GM20000 (cell line): ENCODE data around the gene TMUB1.

Source experiments
- DNase-seq: peaks from one replicate; pipeline ENCODE4 v3.0.0; 2012; ENCODE audit warnings: low spot score
- TF ChIP-seq, protein P1 (sequence below): IDR thresholded peaks from 2 replicates; pipeline ENCODE4 v1.5.1; 2012; ENCODE audit warnings: mild to moderate bottlenecking, control low read depth; ENCODE audit errors: extremely low read depth, missing control alignments

Gene TMUB1

DNA sequence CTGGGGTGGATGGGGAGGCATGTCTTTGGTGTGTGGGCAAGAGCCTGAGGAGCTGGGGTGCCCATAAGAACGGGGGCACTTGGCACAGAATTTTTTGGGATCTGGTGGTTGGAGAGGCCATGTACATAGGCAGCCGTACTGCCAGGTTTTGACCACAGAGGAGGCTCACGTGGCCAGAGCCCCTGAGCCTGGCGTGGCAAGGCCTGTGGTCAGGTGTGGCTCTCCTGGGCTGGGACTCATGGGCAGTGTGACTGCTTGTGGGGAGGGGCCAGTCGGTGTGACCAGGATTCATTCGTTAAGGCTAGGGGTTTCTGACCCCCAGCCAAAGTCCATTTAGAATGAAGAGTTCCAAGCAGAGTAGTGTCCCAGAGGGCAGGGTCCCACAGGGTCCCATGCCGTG is 41.2 kb upstream of the TMUB1 start:
- TF ChIP-seq, protein P1, sequence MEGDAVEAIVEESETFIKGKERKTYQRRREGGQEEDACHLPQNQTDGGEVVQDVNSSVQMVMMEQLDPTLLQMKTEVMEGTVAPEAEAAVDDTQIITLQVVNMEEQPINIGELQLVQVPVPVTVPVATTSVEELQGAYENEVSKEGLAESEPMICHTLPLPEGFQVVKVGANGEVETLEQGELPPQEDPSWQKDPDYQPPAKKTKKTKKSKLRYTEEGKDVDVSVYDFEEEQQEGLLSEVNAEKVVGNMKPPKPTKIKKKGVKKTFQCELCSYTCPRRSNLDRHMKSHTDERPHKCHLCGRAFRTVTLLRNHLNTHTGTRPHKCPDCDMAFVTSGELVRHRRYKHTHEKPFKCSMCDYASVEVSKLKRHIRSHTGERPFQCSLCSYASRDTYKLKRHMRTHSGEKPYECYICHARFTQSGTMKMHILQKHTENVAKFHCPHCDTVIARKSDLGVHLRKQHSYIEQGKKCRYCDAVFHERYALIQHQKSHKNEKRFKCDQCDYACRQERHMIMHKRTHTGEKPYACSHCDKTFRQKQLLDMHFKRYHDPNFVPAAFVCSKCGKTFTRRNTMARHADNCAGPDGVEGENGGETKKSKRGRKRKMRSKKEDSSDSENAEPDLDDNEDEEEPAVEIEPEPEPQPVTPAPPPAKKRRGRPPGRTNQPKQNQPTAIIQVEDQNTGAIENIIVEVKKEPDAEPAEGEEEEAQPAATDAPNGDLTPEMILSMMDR, result no peak
- peak; percentile 35 for DNase-seq

DNA sequence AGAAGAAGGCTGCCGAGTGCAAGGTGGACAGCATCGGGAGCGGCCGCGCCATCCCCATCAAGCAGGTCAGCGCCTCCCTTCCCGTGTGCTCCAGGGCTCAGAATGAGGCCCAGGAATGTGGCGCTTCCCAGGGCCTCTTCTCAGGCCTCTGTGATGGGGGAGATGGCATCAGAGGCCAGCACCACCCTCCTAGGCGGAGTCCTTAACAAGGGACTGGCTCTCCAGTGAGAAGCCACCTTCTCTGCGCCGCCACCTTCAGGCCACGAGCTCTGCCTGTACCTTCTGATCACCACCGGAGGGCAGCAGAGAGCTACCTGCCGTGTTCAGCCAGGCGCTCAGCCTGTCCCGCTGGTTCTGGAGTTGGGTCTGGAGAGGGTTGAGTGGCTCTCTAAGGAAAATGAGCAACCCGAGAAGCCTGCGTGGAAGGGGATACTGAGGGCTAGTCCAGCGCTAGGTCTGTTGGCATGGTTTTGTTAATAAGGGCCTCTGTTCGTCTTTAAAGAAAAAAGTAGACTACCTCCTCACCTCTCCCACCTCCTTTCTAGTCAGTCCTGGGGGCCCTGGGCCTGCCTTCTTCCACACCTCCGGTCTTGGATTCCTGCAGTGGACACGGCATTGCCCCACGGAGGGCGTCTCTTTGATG is 40.6 kb upstream of the TMUB1 start:
- peak; percentile 99 for DNase-seq
- TF ChIP-seq, protein P1, result peak; percentile 97

DNA sequence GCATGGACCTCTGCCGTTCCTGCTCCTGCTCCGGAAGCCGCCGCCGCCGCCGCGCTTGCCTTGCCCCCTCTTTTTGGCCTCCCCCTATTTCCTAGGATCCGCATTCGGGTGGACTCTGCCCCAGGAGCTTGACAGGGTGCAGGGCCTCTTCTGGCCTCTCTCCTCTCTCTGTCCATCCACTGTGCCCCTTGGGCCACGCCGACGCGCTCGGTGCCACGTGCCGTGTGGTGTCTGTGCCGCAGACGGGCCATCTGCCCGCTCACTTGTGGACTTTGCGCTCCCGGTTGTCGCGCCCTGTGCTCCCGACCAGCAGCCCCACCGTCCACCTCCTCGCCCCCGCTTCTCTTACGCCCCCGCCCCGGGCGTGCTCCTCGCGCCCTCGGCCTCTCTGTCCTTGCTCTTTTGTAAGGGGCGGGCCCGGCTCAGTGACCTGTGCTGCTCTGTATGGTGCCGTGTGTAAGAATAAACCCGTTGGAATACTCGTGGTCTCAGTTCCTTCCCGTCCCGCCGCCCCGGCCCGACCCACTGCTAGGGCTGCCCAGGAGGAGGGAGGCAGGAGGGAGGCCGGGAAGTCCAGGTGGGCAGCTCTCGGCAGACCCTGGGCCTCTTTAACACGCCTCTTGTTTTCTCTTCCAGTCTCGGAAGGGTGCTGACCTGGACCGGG is 40.0 kb upstream of the TMUB1 start:
- TF ChIP-seq, protein P1, result no peak

DNA sequence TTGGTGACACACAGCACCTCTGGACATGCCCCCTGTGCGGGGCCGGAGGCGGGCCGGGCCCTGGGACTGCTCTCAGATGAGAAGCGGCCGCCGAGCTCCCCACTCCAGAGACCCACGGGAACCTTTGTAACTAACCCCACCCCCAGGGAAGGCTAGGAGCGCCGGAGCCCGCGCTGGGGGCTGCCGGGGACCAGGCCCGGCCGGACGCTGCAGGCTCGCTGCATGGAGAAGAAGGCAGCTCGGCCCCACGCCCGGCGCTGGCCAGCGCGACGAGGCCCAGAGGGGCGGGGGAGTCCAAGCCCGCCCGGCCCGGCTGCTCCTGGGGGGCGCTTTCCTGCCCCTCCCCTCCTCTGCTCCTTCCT is 39.5 kb upstream of the TMUB1 start:
- no peak for DNase-seq
- TF ChIP-seq, protein P1, result no peak

More for the DNA sequence above, 40.0 kb upstream of the TMUB1 start:
- peak; percentile 39 for DNase-seq

DNA sequence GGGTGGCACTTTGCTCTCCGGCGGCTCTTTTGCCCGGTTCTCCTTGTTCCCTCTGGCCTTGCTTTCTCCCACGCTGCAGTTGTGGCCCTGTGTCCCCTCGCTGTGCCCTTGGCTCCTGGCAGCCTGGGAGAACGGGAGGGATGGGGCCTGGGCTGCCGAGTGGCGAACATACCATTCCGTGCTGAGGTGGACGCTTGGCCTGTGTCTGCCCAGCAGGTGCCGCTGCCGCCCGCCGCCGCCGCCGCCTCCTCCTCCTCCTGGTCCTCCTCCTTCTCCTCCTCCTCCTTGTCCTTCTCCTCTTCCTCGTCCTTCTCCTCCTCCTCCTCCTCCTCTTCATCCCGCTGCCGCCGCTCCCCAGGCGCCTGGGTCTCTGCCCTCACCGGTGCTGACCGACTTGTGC is 39.0 kb upstream of the TMUB1 start:
- no peak for DNase-seq
- TF ChIP-seq, protein P1, result no peak

DNA sequence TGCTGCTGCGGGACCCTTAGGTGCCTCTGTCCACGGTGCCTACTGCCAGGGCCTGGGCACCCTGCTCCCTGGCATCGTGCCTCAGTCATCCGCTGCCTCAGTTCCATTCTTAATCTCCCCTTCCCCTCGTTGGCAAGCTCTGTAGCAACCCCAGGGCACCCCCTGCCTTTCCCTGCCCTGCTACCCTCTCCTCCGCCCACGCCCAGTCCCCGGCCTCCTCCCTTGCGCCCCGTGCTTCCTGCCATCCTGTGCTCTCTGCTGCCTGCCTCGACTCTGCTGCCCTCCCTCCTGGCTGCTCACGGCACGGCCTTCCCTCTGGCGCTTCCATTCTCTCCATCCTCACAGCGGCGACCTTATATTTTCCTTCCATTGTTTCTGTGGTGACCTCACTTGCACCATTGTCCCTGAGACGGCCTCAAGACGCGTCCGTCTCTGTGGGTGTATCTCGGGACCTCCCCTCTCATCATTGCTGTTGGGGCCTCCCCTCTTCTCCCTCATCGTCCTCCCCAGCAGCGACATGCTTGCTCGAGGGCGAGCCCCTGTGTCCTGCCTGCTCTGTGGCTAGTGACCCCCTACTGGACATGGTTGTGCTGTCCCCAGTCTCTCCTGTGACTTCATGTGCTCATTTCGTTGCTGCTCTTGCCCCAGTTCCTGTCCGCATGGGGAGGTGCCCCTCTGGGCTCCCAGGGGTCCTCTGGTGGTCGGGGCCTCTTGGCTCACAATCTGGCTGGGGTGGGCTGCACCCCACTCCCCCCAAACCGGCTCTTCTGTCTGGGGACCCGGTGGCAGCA is 38.3 kb upstream of the TMUB1 start:
- no peak for DNase-seq
- TF ChIP-seq, protein P1, result no peak

DNA sequence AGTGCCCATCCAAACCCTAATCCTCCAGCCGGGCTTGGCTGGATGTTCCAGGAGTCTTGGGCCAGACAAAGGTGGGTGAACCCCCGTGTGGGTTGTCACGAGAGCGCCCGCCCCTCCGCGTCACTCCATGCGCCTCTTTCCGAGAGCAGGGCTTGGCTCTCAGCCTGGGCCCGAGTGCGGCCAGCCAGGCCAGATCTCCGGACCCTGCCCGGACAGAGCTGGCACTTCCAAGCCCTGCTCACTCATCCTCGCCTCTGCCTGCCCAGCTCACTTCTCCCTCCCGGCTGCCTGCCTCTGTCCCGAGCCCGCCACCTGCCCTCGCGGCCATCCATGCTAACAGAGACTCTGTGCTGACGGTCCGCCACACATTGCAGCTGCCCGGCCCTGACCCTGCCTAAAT is 37.6 kb upstream of the TMUB1 start:
- no peak for DNase-seq
- TF ChIP-seq, protein P1, result no peak
